Endothelial cell of umbilical vein (primary cell): Measurements from ENCODE around the gene NEUROD4. TPM values are rescaled to one million over a fixed set of nuclear protein-coding genes. Genes with fewer than 3 reads are reported as not detected.

Source experiments
- BruUV-seq: library from RNA; stranded (reverse); fragments of 400-500 nt; replicated peaks from 2 replicates; lab custom pipeline; 2021; lab: Mats Ljungman, UMichigan
- CTCF ChIA-PET: fragments of 300-600, 350-600 bp; sonication (Branson Sonifier 250); formaldehyde crosslinking; loops from one replicate; lab custom pipeline; 2021; ENCODE audit warnings: antibody characterized with exemption, inconsistent platforms; lab: Charles Lee
- POLR2A ChIA-PET: fragments of 300-600, 350-600 bp; sonication (Branson Sonifier 250); formaldehyde crosslinking; loops from one replicate; lab custom pipeline; 2021; ENCODE audit warnings: antibody characterized with exemption, inconsistent platforms; lab: Charles Lee
- DNase-seq: peaks from one replicate; pipeline ENCODE4 v3.0.0-alpha.2; 2011; ENCODE audit warnings: low read depth, low spot score
- FAIRE-seq: peaks from 2 replicates; lab custom pipeline; 2011; peaks lifted over from hg19 to GRCh38; lab: Jason Lieb, UNC
- H2AFZ ChIP-seq: 2 replicates; pipeline ENCODE4 v1.6.0; 2012; ENCODE audit warnings: low read depth, low read length, control low read depth, inconsistent platforms
- H3K27ac ChIP-seq: 2 replicates; pipeline ENCODE4 v1.5.1; 2011; ENCODE audit warnings: low read depth, mild to moderate bottlenecking, control low read depth, low read length, moderate library complexity; ENCODE audit not compliant: insufficient read depth
- H3K27me3 ChIP-seq, 2 experiments: 2 replicates each; pipeline versions ENCODE4 v1.6.0 to v1.6.1; 2011; ENCODE audit warnings: low read length in 2 of 2, mixed read lengths in 1 of 2; ENCODE audit not compliant: control insufficient read depth in 2 of 2, insufficient read depth in 2 of 2
- H3K36me3 ChIP-seq, 2 experiments: 2 replicates in 1 of 2; 3 replicates in 1 of 2; pipeline ENCODE4 v1.5.1; 2011; ENCODE audit warnings: low read length in 2 of 2, mild to moderate bottlenecking in 1 of 2, moderate library complexity in 1 of 2; ENCODE audit not compliant: control insufficient read depth in 2 of 2, insufficient read depth in 2 of 2; ENCODE audit errors: extremely low read depth in 1 of 2
- H3K4me1 ChIP-seq: 3 replicates; pipeline ENCODE4 v1.5.1; 2011; ENCODE audit warnings: mild to moderate bottlenecking, low read length; ENCODE audit not compliant: control insufficient read depth, insufficient read depth; ENCODE audit errors: extremely low read depth
- H3K4me2 ChIP-seq: 2 replicates; pipeline ENCODE4 v1.6.1; 2011; ENCODE audit warnings: low read length, control low read depth, mixed read lengths; ENCODE audit not compliant: insufficient read depth
- H3K4me3 ChIP-seq, 3 experiments: fragments of 200-600 bp in 1 of 3; sonication (generic), shearing (Covaris generic) in 1 of 3; replicated peaks in 1 of 3; 2 replicates each; pipeline ENCODE4 v1.5.1; 2011 to 2016; ENCODE audit warnings: control low read depth in 3 of 3, low read length in 3 of 3, mild to moderate bottlenecking in 2 of 3, inconsistent platforms in 1 of 3, low read depth in 1 of 3, moderate library complexity in 1 of 3; ENCODE audit not compliant: insufficient read depth in 1 of 3
- H3K79me2 ChIP-seq: 2 replicates; pipeline ENCODE4 v1.6.0; 2012; ENCODE audit warnings: low read length, inconsistent platforms; ENCODE audit not compliant: control insufficient read depth, insufficient read depth
- H3K9ac ChIP-seq: replicated peaks from 2 replicates; pipeline ENCODE3; 2011; ENCODE audit warnings: low read length, control low read depth; ENCODE audit not compliant: insufficient read depth; ENCODE audit errors: extremely low read depth
- H3K9me1 ChIP-seq: replicated peaks from 3 replicates; pipeline ENCODE4 v1.6.0; 2011; ENCODE audit warnings: mild to moderate bottlenecking, low read length; ENCODE audit not compliant: control insufficient read depth, insufficient read depth; ENCODE audit errors: extremely low read depth
- H3K9me3 ChIP-seq: replicated peaks from 2 replicates; pipeline ENCODE4 v1.5.1; 2012; ENCODE audit warnings: low read length, inconsistent platforms; ENCODE audit not compliant: control insufficient read depth, insufficient read depth
- H4K20me1 ChIP-seq: replicated peaks from 2 replicates; pipeline ENCODE3; 2011; ENCODE audit warnings: mild to moderate bottlenecking, low read length; ENCODE audit not compliant: control insufficient read depth, insufficient read depth; ENCODE audit errors: extremely low read depth
- CTCF ChIP-seq, 2 donors: IDR thresholded peaks; 1 replicate in 1 of 2; 2 replicates in 1 of 2; pipeline ENCODE4 v1.5.1; 2011; ENCODE audit warnings: low read length in 2 of 2, mild to moderate bottlenecking in 2 of 2, moderate library complexity in 2 of 2, control low read depth in 1 of 2, inconsistent platforms in 1 of 2, low read depth in 1 of 2; ENCODE audit not compliant: insufficient read depth in 1 of 2; ENCODE audit errors: extremely low read depth in 1 of 2
- EZH2 ChIP-seq: IDR thresholded peaks from 2 replicates; pipeline ENCODE4 v1.6.1; 2012; ENCODE audit warnings: borderline replicate concordance, low read depth, mild to moderate bottlenecking, moderate library complexity, low read length, inconsistent platforms; ENCODE audit not compliant: severe bottlenecking
- FOS ChIP-seq: IDR thresholded peaks from 2 replicates; pipeline ENCODE4 v1.6.1; 2011; ENCODE audit warnings: mild to moderate bottlenecking, low read length, moderate library complexity, borderline replicate concordance; ENCODE audit not compliant: insufficient read depth
- GATA2 ChIP-seq: IDR thresholded peaks from 2 replicates; pipeline ENCODE4 v1.7.0; 2011; ENCODE audit warnings: low read depth, mild to moderate bottlenecking, moderate library complexity, mixed read lengths, low read length; ENCODE audit not compliant: insufficient read length, insufficient read depth
- JUN ChIP-seq: IDR thresholded peaks from 2 replicates; pipeline ENCODE4 v1.6.1; 2011; ENCODE audit warnings: borderline replicate concordance, low read depth; ENCODE audit not compliant: insufficient read length, insufficient read depth
- MAX ChIP-seq: IDR thresholded peaks from 2 replicates; pipeline ENCODE4 v1.6.1; 2011; ENCODE audit not compliant: insufficient read depth, insufficient read length
- MYC ChIP-seq: IDR thresholded peaks from one replicate; pipeline ENCODE4 v1.6.1; 2011; ENCODE audit warnings: mild to moderate bottlenecking, low read depth, low read length
- POLR2A ChIP-seq: IDR thresholded peaks from 2 replicates; pipeline ENCODE4 v1.6.1; 2012; ENCODE audit warnings: low read depth, mild to moderate bottlenecking, control low read depth, low read length
- POLR2AphosphoS5 ChIP-seq: IDR thresholded peaks from 2 replicates; pipeline ENCODE4 v1.6.1; 2012; ENCODE audit warnings: low read depth, mild to moderate bottlenecking, control low read depth, low read length, moderate library complexity; ENCODE audit not compliant: insufficient read depth
- dilution Hi-C: fragments of 300-500 bp; cut with MboI; formaldehyde crosslinking; loops from one replicate; pipeline ENCODE4 v1.15.0; 2019; ENCODE audit warnings: low sequenced_read_pairs; ENCODE audit not compliant: extremely low pct_ligation_motif_present
- intact Hi-C: fragments of 100-400 bp; cut with micrococcal nuclease; formaldehyde crosslinking; loops from one replicate; pipeline ENCODE4 v1.10.0; 2022
- polyA plus RNA-seq, 4 experiments: library from polyadenylated mRNA; depleted of rRNA in 3 of 4; stranded (reverse) in 3 of 4; unstranded in 1 of 4; fragments of >200 nt; gene quantifications; 2 replicates each; pipeline versions ENCODE4 v1.2.1 to v1.2.3, GENCODE V29; 2011 to 2012; ENCODE audit warnings: missing spikeins in 1 of 4
- total RNA-seq: library from RNA; stranded (reverse); gene quantifications from 2 replicates; pipeline ENCODE4 v1.2.3, GENCODE V29; 2021

The NEUROD4 gene
- total and polyA plus RNA-seq, 2 donors (not counting 3 experiments of a cell fraction or from before 2014, with no cell fraction given) = not detected

GRCh38 chr12:54970741-54971140, 49.0 kb upstream of the NEUROD4 start:
- Histone ChIP-seq H3K4me2 (no peak overlapping the region), H3K9me1 (no peaks in the 10 kb centered on the region), H3K9ac (no peak overlapping the region), H4K20me1 (no peaks in the 10 kb centered on the region), H3K36me3 (no peaks in the 10 kb centered on the region), H3K4me3 (no peak overlapping the region), H3K79me2 (no peaks in the 10 kb centered on the region), H3K4me1 (no peaks in the 10 kb centered on the region), H3K9me3 (no peaks in the 10 kb centered on the region), H3K27me3 (peaks cover 1 to 13% of the 10 kb centered on the region in 2 experiments), H2AFZ (no peak overlapping the region), H3K27ac (no peak overlapping the region)
- CTCF ChIA-PET = interaction anchor here (0.8 to 1.9 kb wide), 2 partner anchors 22 to 98 kb away, joined by 3 to 5 read pairs; no protein-coding TSS in a partner anchor
- dilution Hi-C loops = no loop called here
- FAIRE-seq (no peak), DNase-seq (no peak)
- BruUV-seq = no TSS peak
- POLR2A ChIA-PET = no interaction called here
- TF ChIP-seq MYC (no peak), CTCF (IDR thresholded peaks at IDR 0.05; ENCODE audit: extremely low read depth in 1 of 2, insufficient read depth in 1 of 2, low read depth in 1 of 2, low read length in 2 of 2) (no peak), EZH2 (no peak), POLR2A (no peak), JUN (no peak), MAX (no peak), GATA2 (no peak), FOS (no peak), POLR2AphosphoS5 (no peak)
- intact Hi-C loops = no loop called here
